HepG2 (cell line): ENCODE results near the gene TMEM164.

Experiments used
- ESRRA ChIP-seq: sonication (generic); formaldehyde crosslinking; IDR thresholded peaks from 2 replicates; pipeline ENCODE4 v1.5.1; 2020; ENCODE audit warnings: mild to moderate bottlenecking, low read depth, missing genetic modification reagents
- HNRNPK ChIP-seq: fragments of 200-400 bp; formaldehyde crosslinking; IDR thresholded peaks from 2 replicates; pipeline ENCODE4 v1.6.1; 2018; ENCODE audit warnings: low read length, low read depth, moderate library complexity, mild to moderate bottlenecking; ENCODE audit not compliant: poor library complexity, severe bottlenecking
- MED13 ChIP-seq: sonication (generic); formaldehyde crosslinking; IDR thresholded peaks from 2 replicates; pipeline ENCODE4 v1.5.0; 2020; ENCODE audit warnings: missing genetic modification reagents
- POLR2A ChIP-seq, 2 experiments: IDR thresholded peaks; 2 replicates each; pipeline ENCODE4 v1.6.1; 2011; ENCODE audit warnings: low read depth in 2 of 2, low read length in 2 of 2, mild to moderate bottlenecking in 1 of 2, moderate library complexity in 1 of 2; ENCODE audit not compliant: insufficient read depth in 1 of 2
- PRPF4 ChIP-seq: fragments of 200-400 bp; formaldehyde crosslinking; IDR thresholded peaks from 2 replicates; pipeline ENCODE4 v1.6.1; 2016; ENCODE audit warnings: low read length, low read depth; ENCODE audit not compliant: poor library complexity, severe bottlenecking
- TAF15 ChIP-seq: fragments of 200-400 bp; formaldehyde crosslinking; IDR thresholded peaks from one replicate; pipeline ENCODE4 v1.6.1; 2018; ENCODE audit warnings: mild to moderate bottlenecking, low read depth, low read length; ENCODE audit not compliant: poor library complexity, severe bottlenecking
- TF ChIP-seq, protein P1 (sequence below): sonication (generic); formaldehyde crosslinking; IDR thresholded peaks from 2 replicates; pipeline ENCODE4 v1.5.0; 2020; ENCODE audit warnings: mild to moderate bottlenecking, missing genetic modification reagents, moderate library complexity
- TF ChIP-seq, protein P2 (sequence below), 2 experiments: IDR thresholded peaks; 2 replicates each; pipeline ENCODE4 v1.6.1; 2011 to 2012; ENCODE audit warnings: low read length in 2 of 2, borderline replicate concordance in 1 of 2, low read depth in 1 of 2, mild to moderate bottlenecking in 1 of 2, moderate library complexity in 1 of 2
- TF ChIP-seq, protein P3 (sequence below): sonication (generic); formaldehyde crosslinking; IDR thresholded peaks from 2 replicates; pipeline ENCODE4 v1.9.0; 2021; ENCODE audit warnings: missing genetic modification reagents, borderline replicate concordance

DNA sequence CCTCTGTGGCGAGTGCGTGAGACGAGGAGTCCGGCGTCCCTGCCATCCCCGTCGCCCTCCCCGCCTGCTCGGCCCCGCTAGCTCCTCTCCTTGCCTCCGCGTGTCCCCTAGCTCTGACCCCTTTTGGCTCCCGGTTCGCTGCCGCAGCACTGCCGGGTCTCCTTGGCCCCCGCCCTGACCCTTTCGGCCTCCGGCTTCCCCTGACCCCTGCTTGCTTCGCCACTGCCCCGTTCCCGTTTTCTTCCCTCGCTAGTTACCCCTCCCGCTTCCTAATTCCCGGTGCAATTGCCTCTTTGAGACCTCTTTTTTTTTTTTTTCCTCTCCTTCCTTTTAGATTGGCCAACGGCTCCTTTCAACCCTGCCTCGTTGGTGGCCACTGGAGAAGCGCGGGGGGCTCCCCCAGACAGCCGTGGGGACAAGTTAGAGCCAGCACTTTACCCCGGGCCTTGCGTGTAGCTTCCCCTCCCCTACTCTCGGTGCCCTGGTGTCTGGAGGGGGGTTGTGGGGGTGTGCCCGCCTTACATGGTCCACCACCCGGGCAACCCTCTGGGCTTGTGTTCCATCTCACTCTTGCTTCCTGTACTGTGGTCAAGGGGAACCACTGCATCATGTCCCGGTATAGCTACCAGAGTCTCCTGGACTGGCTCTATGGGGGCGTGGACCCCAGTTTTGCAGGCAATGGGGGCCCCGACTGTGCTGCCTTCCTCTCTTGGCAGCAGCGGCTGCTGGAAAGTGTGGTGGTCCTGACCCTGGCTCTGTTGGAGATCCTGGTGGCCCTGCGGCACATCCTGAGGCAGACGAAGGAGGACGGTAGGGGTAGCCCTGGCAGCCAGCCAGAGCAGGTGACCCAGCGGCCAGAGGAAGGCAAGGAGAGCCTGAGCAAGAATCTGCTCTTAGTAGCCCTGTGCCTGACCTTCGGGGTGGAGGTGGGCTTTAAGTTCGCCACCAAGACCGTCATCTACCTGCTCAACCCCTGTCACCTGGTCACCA lies 548 bp downstream of the TMEM164 start:
- TF ChIP-seq, protein P1, sequence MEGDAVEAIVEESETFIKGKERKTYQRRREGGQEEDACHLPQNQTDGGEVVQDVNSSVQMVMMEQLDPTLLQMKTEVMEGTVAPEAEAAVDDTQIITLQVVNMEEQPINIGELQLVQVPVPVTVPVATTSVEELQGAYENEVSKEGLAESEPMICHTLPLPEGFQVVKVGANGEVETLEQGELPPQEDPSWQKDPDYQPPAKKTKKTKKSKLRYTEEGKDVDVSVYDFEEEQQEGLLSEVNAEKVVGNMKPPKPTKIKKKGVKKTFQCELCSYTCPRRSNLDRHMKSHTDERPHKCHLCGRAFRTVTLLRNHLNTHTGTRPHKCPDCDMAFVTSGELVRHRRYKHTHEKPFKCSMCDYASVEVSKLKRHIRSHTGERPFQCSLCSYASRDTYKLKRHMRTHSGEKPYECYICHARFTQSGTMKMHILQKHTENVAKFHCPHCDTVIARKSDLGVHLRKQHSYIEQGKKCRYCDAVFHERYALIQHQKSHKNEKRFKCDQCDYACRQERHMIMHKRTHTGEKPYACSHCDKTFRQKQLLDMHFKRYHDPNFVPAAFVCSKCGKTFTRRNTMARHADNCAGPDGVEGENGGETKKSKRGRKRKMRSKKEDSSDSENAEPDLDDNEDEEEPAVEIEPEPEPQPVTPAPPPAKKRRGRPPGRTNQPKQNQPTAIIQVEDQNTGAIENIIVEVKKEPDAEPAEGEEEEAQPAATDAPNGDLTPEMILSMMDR (CRISPR knock-in tag) = no peak
- TF ChIP-seq PRPF4 (no peak), MED13 (CRISPR knock-in tag) (no peak), POLR2A (IDR thresholded peaks at IDR 0.05; ENCODE audit: insufficient read depth in 1 of 2, low read depth in 2 of 2, low read length in 2 of 2) (no peak), HNRNPK (no peak), ESRRA (CRISPR knock-in tag) (no peak), TAF15 (no peak)
- TF ChIP-seq, protein P2, sequence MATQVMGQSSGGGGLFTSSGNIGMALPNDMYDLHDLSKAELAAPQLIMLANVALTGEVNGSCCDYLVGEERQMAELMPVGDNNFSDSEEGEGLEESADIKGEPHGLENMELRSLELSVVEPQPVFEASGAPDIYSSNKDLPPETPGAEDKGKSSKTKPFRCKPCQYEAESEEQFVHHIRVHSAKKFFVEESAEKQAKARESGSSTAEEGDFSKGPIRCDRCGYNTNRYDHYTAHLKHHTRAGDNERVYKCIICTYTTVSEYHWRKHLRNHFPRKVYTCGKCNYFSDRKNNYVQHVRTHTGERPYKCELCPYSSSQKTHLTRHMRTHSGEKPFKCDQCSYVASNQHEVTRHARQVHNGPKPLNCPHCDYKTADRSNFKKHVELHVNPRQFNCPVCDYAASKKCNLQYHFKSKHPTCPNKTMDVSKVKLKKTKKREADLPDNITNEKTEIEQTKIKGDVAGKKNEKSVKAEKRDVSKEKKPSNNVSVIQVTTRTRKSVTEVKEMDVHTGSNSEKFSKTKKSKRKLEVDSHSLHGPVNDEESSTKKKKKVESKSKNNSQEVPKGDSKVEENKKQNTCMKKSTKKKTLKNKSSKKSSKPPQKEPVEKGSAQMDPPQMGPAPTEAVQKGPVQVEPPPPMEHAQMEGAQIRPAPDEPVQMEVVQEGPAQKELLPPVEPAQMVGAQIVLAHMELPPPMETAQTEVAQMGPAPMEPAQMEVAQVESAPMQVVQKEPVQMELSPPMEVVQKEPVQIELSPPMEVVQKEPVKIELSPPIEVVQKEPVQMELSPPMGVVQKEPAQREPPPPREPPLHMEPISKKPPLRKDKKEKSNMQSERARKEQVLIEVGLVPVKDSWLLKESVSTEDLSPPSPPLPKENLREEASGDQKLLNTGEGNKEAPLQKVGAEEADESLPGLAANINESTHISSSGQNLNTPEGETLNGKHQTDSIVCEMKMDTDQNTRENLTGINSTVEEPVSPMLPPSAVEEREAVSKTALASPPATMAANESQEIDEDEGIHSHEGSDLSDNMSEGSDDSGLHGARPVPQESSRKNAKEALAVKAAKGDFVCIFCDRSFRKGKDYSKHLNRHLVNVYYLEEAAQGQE (IDR thresholded peaks at IDR 0.05; ENCODE audit: borderline replicate concordance in 1 of 2, low read depth in 1 of 2, low read length in 2 of 2) = no peak
- TF ChIP-seq, protein P3, sequence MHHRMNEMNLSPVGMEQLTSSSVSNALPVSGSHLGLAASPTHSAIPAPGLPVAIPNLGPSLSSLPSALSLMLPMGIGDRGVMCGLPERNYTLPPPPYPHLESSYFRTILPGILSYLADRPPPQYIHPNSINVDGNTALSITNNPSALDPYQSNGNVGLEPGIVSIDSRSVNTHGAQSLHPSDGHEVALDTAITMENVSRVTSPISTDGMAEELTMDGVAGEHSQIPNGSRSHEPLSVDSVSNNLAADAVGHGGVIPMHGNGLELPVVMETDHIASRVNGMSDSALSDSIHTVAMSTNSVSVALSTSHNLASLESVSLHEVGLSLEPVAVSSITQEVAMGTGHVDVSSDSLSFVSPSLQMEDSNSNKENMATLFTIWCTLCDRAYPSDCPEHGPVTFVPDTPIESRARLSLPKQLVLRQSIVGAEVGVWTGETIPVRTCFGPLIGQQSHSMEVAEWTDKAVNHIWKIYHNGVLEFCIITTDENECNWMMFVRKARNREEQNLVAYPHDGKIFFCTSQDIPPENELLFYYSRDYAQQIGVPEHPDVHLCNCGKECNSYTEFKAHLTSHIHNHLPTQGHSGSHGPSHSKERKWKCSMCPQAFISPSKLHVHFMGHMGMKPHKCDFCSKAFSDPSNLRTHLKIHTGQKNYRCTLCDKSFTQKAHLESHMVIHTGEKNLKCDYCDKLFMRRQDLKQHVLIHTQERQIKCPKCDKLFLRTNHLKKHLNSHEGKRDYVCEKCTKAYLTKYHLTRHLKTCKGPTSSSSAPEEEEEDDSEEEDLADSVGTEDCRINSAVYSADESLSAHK (CRISPR knock-in tag) = no peak
